Fibroblast of mammary gland (primary cell): Measurements from ENCODE around the gene BFSP2.
A peak's percentile ranks its signal among the peaks of the same experiment; 100 is the strongest.

Experiments used
- DNase-seq: peaks from one replicate; pipeline ENCODE4 v3.0.0-alpha.2; 2010; ENCODE audit warnings: low read depth
- H3K4me3 ChIP-seq: 2 replicates; pipeline ENCODE4 v1.5.1; 2011; ENCODE audit warnings: low read depth, mild to moderate bottlenecking, low read length, moderate library complexity; ENCODE audit not compliant: control insufficient read depth
- TF ChIP-seq, protein P1 (sequence below): conservative IDR thresholded peaks from 2 replicates; pipeline ENCODE4 v1.5.1; 2011; ENCODE audit warnings: low read depth, low read length, inconsistent platforms; ENCODE audit not compliant: control insufficient read depth, insufficient read depth

Gene BFSP2

DNA sequence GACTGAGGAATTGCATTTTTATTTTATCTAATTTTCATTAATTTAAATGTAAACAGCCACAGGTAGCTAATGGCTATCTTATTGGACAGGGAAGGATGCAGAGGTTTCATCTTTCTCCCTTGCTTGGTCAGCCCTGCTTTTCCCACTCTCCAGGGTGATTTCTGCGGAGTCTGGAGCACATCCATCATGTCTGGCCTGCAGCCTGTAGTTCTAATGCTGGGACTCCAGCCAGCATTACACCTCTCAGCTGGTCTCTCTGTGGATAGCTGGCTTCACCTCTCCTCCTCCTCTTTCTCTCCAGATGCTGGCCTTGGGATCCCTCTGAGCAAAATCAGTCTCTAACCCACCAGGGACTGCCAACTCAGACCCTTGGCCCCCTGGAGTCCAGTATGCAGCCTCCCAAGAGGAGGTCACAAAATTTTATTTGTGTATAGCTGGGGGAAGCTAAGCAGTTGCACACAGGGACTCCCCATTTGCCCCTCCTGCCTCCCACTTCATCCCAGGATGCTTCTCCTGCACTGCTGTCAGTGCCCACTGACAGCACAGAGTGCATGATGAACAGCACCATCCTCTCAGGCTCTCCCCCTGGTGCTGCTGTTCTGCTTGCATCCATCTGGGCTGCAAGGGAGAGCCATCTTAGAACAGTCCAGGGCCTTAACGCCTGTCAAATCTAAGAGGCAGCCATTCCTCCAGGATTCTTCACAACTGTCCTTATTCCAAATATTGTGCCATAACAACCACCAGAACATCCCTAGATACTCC is 1.7 kb downstream of the BFSP2 start:
- no peak overlapping the region for H3K4me3 ChIP-seq
- TF ChIP-seq, protein P1, sequence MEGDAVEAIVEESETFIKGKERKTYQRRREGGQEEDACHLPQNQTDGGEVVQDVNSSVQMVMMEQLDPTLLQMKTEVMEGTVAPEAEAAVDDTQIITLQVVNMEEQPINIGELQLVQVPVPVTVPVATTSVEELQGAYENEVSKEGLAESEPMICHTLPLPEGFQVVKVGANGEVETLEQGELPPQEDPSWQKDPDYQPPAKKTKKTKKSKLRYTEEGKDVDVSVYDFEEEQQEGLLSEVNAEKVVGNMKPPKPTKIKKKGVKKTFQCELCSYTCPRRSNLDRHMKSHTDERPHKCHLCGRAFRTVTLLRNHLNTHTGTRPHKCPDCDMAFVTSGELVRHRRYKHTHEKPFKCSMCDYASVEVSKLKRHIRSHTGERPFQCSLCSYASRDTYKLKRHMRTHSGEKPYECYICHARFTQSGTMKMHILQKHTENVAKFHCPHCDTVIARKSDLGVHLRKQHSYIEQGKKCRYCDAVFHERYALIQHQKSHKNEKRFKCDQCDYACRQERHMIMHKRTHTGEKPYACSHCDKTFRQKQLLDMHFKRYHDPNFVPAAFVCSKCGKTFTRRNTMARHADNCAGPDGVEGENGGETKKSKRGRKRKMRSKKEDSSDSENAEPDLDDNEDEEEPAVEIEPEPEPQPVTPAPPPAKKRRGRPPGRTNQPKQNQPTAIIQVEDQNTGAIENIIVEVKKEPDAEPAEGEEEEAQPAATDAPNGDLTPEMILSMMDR = no peak
- peak; percentile 9 for DNase-seq

DNA sequence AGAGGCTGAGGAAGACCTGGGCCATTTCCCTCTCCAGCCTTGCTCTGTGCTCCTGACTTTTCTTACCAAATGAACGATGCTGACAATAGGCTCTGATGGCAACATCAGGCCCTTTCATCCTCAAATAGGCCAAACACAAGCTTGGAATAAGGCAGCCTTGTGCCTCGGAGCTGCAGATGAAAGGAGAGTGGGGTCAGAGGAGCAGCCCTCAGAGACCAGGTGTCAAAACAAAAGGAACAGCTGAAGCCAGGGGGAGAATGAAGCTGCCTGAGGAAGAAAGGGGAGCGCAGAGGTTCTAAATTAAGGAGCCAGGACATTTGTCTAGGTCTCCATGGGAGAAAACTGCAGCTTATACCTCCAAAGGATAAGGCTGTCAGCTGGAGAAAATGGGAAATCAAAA is 5.1 kb downstream of the BFSP2 start:
- no peak overlapping the region for H3K4me3 ChIP-seq
- TF ChIP-seq, protein P1 = no peak
- DNase-seq = no peak

DNA sequence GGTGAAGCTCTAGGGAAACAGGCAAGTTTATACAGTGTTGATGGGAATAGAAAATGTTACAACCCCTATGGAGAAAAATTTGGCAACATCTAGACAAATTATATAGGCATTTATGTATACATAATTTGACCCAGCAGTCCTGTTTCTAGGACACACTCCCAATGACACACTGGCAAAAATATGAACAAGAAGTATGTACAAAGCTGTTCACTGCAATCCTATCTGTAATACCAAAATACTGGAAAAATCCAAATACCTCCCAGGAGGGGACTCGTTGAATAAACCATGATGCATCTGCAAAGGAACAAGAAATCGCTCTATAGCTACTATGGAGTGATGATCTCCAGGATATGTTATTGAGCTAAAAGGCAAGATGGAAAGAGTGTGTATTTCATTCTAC is 8.5 kb downstream of the BFSP2 start:
- no peak for DNase-seq
- no peak overlapping the region for H3K4me3 ChIP-seq
- TF ChIP-seq, protein P1 = no peak

DNA sequence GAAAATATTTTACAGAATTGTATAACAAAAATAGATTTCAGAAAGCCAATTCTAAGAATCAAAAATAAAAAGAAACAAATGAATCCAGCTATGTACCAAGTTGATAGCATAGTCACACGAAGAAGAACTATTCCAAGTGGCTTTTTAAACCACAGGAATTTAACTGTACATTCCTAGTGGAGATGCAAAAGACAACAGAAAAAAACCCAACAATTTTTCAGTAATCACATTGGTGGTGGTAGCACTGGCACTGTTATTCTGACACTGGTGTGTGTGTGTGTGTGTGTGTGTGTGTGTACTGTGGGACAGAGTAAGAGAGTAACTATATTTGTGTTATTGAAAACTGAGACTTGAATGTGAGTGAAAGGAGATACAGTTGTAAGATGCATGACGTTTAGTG is 9.1 kb downstream of the BFSP2 start:
- no peak overlapping the region for H3K4me3 ChIP-seq
- no peak for DNase-seq
- TF ChIP-seq, protein P1 = no peak

DNA sequence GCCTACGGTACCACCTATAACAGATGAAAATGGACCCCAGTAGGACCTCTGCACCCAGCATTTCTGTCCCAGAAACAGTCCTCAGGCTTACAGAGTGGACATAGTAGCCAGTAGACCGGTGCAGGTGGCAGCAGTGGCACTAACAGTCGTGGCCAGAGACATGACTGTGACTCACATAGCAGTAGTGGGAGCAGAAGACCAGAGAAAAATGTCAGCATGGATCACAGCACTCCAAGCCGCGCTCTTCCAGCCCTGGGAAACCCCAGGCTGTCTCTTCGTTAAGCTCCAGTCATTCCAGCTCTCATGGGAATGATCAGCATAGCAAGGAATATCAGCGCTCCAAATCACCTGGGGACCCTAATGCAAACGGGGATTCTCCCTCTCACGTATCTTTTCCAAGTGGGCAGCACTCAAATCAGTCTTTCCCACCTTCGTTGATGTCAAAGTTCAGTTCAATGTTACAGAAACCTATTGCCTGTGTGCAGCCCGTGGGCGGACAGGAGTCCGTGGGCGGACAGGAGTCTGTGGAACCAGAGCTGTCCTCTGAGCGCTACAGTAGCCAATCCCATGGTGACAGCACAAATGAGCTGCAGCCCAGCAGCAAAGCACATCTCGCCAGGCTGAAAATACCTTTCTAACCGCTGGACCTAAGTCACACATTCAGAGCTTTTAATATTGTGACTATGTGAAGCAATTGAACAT is 10.5 kb downstream of the BFSP2 start:
- no peak overlapping the region for H3K4me3 ChIP-seq
- DNase-seq = no peak
- TF ChIP-seq, protein P1 = no peak

DNA sequence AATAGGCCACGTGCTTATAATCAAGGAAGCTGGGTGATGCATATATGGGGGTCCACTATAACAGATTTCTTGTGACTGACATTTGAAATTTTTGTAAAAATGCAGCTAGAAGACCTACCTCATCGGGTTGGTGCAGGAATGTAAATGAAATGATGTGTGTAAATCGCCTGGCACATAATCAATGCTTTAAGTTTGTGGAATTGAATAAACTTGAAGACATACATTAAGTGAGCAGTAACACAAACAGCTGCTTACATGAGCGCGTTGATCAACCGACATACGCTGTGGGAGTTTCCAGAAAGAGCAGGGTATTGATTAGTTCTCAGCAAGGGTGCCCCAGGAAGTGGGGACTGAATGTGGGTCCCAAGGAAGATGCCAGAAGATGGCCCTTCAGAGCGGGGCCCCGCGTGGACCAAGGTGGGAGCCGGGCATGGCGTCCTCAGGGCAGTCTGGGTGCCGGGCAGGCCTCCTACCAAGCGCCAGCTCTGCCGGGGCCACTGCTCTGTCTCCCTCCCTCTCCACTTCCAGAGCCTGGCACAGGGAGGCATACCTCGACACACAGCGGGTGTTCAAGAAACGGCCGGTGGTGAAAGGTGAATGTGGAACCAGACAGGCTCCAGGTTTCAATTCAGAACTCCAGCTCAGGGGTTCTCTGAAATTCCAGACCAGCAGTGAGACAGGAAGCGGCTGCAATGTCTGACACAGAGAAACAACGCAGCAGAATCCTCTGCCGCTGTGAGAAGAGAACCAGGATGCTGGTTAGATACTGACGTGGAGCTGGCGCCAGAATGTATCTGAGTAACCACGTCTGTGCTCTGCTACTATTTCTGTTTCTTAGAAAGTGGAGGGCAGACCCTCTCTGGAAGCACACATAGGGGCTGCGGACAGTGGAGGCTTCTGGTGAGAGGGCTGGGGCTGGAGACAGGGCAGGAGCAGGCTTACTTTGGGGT is 12.6 kb downstream of the BFSP2 start:
- TF ChIP-seq, protein P1 = no peak
- peak; percentile 56 for DNase-seq
- H3K4me3 ChIP-seq = no peak overlapping the region
